Measurements from ENCODE around the gene NTM.

DNA sequence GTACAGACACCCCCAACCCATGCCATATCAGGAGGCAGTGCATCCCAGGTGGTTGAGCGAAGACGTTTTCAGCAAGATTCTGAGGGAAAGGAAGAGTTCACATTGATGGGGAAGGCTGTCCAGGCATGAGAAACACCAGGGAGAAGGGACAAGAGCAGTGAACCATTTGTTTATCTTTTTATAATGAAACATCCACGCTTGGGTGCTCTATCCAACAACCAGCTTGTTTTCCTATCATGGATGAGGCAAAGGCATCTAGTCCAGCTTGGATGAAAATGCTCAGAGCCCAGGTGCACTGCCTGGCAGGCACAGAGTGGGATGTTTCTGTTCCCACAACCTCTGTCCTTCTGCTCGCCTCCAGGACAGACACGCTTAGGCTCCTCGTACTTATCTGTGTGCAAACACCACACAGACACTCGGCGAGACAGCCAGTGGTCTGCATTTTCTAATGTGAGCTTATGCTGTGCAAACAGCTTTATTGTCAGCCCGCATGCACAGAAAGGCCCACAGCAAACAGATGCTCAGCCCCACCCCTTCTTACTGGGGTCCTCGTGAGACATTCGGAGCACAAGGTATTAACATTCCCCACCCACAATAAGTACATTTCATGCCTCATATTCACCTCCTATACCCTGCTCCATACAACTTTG is 45.4 kb upstream of the NTM start:
- no peak for TF ChIP-seq POLR2A (IDR thresholded peaks at IDR 0.05)
- TF ChIP-seq, protein P1, sequence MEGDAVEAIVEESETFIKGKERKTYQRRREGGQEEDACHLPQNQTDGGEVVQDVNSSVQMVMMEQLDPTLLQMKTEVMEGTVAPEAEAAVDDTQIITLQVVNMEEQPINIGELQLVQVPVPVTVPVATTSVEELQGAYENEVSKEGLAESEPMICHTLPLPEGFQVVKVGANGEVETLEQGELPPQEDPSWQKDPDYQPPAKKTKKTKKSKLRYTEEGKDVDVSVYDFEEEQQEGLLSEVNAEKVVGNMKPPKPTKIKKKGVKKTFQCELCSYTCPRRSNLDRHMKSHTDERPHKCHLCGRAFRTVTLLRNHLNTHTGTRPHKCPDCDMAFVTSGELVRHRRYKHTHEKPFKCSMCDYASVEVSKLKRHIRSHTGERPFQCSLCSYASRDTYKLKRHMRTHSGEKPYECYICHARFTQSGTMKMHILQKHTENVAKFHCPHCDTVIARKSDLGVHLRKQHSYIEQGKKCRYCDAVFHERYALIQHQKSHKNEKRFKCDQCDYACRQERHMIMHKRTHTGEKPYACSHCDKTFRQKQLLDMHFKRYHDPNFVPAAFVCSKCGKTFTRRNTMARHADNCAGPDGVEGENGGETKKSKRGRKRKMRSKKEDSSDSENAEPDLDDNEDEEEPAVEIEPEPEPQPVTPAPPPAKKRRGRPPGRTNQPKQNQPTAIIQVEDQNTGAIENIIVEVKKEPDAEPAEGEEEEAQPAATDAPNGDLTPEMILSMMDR (IDR thresholded peaks at IDR 0.05): no peak
